K562 (cell line): ENCODE results near the gene LRRC43. TPM values are rescaled to one million over a fixed set of nuclear protein-coding genes. Genes with fewer than 3 reads are reported as not detected.

Source experiments
- BACH1 ChIP-seq: fragments of 200-800 bp; sonication (Bioruptor generic); IDR thresholded peaks from 2 replicates; pipeline ENCODE4 v1.6.1; 2016; ENCODE audit warnings: missing genetic modification characterization, missing compliant biosample characterization
- BRCA1 ChIP-seq, 2 experiments: fragments of 450-650 bp in 1 of 2; sonication (generic) in 1 of 2; formaldehyde crosslinking in 1 of 2; IDR thresholded peaks; 2 replicates each; pipeline versions ENCODE4 v1.5.0 to v1.6.1; 2017 to 2020; ENCODE audit warnings: mild to moderate bottlenecking in 1 of 2, missing genetic modification reagents in 1 of 2
- CBX5 ChIP-seq: IDR thresholded peaks from 2 replicates; pipeline ENCODE4 v1.6.1; 2014; ENCODE audit warnings: low read depth, borderline replicate concordance
- ESRRA ChIP-seq: fragments of 450-650 bp; IDR thresholded peaks from 2 replicates; pipeline ENCODE4 v1.6.1; 2014; ENCODE audit warnings: low read depth, mild to moderate bottlenecking, moderate library complexity, borderline replicate concordance
- ETV5 ChIP-seq: sonication (generic); formaldehyde crosslinking; IDR thresholded peaks from 2 replicates; pipeline ENCODE4 v1.4.0; 2020; ENCODE audit warnings: low read depth, mild to moderate bottlenecking, missing genetic modification reagents
- FOXM1 ChIP-seq, 2 experiments: fragments of 450-650 bp in 1 of 2; sonication (generic) in 1 of 2; formaldehyde crosslinking in 1 of 2; IDR thresholded peaks; 2 replicates each; pipeline versions ENCODE4 v1.6.1 to v1.9.0; 2017 to 2022; ENCODE audit warnings: low read depth in 2 of 2, mild to moderate bottlenecking in 2 of 2, missing genetic modification reagents in 1 of 2, moderate library complexity in 1 of 2
- GATAD2A ChIP-seq: fragments of 450-650 bp; IDR thresholded peaks from 2 replicates; pipeline ENCODE4 v1.6.1; 2017
- GTF2A2 ChIP-seq: IDR thresholded peaks from 2 replicates; pipeline ENCODE4 v1.6.1; 2016; ENCODE audit warnings: mild to moderate bottlenecking, missing genetic modification characterization, missing compliant biosample characterization
- HES1 ChIP-seq: fragments of 450-650 bp; IDR thresholded peaks from 2 replicates; pipeline ENCODE4 v1.6.1; 2016; ENCODE audit warnings: low read depth, mild to moderate bottlenecking, moderate library complexity
- HMBOX1 ChIP-seq: sonication (generic); IDR thresholded peaks from 2 replicates; pipeline ENCODE4 v1.6.1; 2016
- IRF9 ChIP-seq: fragments of 450-650 bp; IDR thresholded peaks from 2 replicates; pipeline ENCODE4 v1.6.1; 2016; ENCODE audit warnings: missing biosample characterization, missing genetic modification characterization
- KDM1A ChIP-seq, 2 experiments: fragments of 450-650 bp; IDR thresholded peaks; 2 replicates each; pipeline ENCODE4 v1.6.1; 2016; ENCODE audit warnings: mild to moderate bottlenecking in 2 of 2
- MITF ChIP-seq: IDR thresholded peaks from 2 replicates; pipeline ENCODE4 v1.6.1; 2014; ENCODE audit warnings: antibody characterized with exemption
- NCOA2 ChIP-seq, 2 experiments: fragments of 450-650 bp; IDR thresholded peaks; 2 replicates each; pipeline ENCODE4 v1.6.1; 2018; ENCODE audit warnings: mild to moderate bottlenecking in 2 of 2, moderate library complexity in 1 of 2; ENCODE audit not compliant: partially characterized antibody in 2 of 2
- NCOR1 ChIP-seq: fragments of 450-650 bp; IDR thresholded peaks from 2 replicates; pipeline ENCODE4 v1.6.1; 2016; ENCODE audit warnings: mild to moderate bottlenecking, moderate library complexity
- NFIC ChIP-seq: fragments of 450-650 bp; IDR thresholded peaks from 2 replicates; pipeline ENCODE4 v1.6.1; 2017; ENCODE audit warnings: mild to moderate bottlenecking, inconsistent platforms
- PHF20 ChIP-seq: fragments of 450-650 bp; IDR thresholded peaks from 2 replicates; pipeline ENCODE4 v1.6.1; 2018; ENCODE audit not compliant: partially characterized antibody
- PML ChIP-seq: IDR thresholded peaks from 2 replicates; pipeline ENCODE4 v1.6.1; 2012; ENCODE audit warnings: low read length, inconsistent platforms
- SMARCB1 ChIP-seq: IDR thresholded peaks from 2 replicates; pipeline ENCODE4 v1.6.1; 2011; ENCODE audit warnings: improper control_type of control experiment, low read depth; ENCODE audit not compliant: insufficient read length
- SPI1 ChIP-seq: IDR thresholded peaks from 2 replicates; pipeline ENCODE4 v1.6.1; 2011; ENCODE audit warnings: low read depth, low read length, control low read depth, borderline replicate concordance
- SRSF7 ChIP-seq: fragments of 200-400 bp; formaldehyde crosslinking; optimal IDR thresholded peaks from 2 replicates; pipeline ENCODE3; 2017; ENCODE audit warnings: mild to moderate bottlenecking, low read depth, low read length
- TAL1 ChIP-seq: fragments of 450-650 bp; IDR thresholded peaks from 2 replicates; pipeline ENCODE4 v1.6.1; 2016; ENCODE audit warnings: mild to moderate bottlenecking
- TEAD4 ChIP-seq, 2 experiments: sonication (generic) in 1 of 2; formaldehyde crosslinking in 1 of 2; IDR thresholded peaks; 2 replicates each; pipeline versions ENCODE4 v1.6.1 to v1.8.0; 2012 to 2022; ENCODE audit warnings: borderline replicate concordance in 1 of 2, inconsistent platforms in 1 of 2, low read length in 1 of 2, mild to moderate bottlenecking in 1 of 2, missing genetic modification reagents in 1 of 2
- ZNF140 ChIP-seq: fragments of 250-450 bp; sonication (Bioruptor Pico); IDR thresholded peaks from 2 replicates; pipeline ENCODE4 v1.8.0; 2021; ENCODE audit warnings: moderate library complexity, mild to moderate bottlenecking, inconsistent platforms
- ZNF212 ChIP-seq: fragments of 450-650 bp; formaldehyde crosslinking; IDR thresholded peaks from 2 replicates; pipeline ENCODE4 v1.4.0; 2020; ENCODE audit warnings: mild to moderate bottlenecking
- ZNF589 ChIP-seq: fragments of 200-800 bp; sonication (Bioruptor generic); IDR thresholded peaks from 2 replicates; pipeline ENCODE4 v1.6.1; 2016; ENCODE audit warnings: low read depth, missing genetic modification characterization, missing compliant biosample characterization
- ZNF766 ChIP-seq: fragments of 200-800 bp; sonication (Bioruptor generic); conservative IDR thresholded peaks from 2 replicates; pipeline ENCODE4 v1.6.1; 2016; ENCODE audit warnings: missing genetic modification characterization, missing compliant biosample characterization
- polyA plus RNA-seq, 8 experiments: library from polyadenylated mRNA; depleted of rRNA in 4 of 8; stranded (reverse) in 5 of 8; unstranded in 3 of 8; fragments of >200 nt; fragmentation: Nextera tagmentation in 2 of 8; fragmentation: Illumina TruSeq in 1 of 8; extraction: Ambion mirVana in 2 of 8; extraction: Trizol in 1 of 8; gene quantifications; 2 replicates each; pipeline versions ENCODE4 v1.2.1 to v1.2.3, GENCODE V29; 2011 to 2014; ENCODE audit warnings: inconsistent platforms in 1 of 8, missing spikeins in 1 of 8
- total RNA-seq, 7 experiments: library from RNA; depleted of rRNA in 6 of 7; stranded (reverse); fragments of >200 nt in 6 of 7; fragmentation: Illumina TruSeq in 2 of 7; extraction: Trizol in 2 of 7; gene quantifications; 2 replicates each; pipeline versions ENCODE4 v1.2.1 to v1.2.3, GENCODE V29; 2011 to 2021; ENCODE audit warnings: low replicate concordance in 1 of 7

LRRC43 gene
- total and polyA plus RNA-seq, 9 of the 15 experiments (the other 6 are each of a cell fraction or from before 2014, with no cell fraction given) = 0.19 TPM; not detected in 8

DNA sequence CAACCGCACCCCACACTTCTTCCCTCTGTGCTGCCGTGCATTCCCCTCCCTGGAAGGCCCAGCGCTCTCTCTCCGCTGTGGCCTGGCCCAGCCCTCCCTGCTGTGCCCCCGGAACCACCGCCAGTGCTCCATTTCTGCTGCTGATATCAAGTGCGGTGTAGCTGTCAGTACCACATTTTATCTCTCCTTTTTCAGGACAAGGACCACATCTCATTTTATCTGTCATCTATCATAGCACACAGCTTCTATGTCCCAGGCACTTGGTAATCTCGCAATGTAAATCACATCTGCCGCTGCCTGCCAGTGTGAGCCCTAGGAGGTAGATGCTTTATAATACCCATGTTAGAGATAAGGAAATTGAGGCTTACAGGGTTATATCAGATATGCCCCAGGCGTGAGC lies 27.2 kb upstream of the LRRC43 start (continued):
- TF ChIP-seq TEAD4 (IDR thresholded peaks at IDR 0.05; ENCODE audit: low read length) = peak; percentile 91
- no peak for TF ChIP-seq TEAD4 (CRISPR knock-in tag; IDR thresholded peaks at IDR 0.05; ENCODE audit: borderline replicate concordance)
- peak; percentile 64 to 66; a peak in 3 of 4 replicates for TF ChIP-seq KDM1A (IDR thresholded peaks at IDR 0.05)
- no peak for TF ChIP-seq HMBOX1
- TF ChIP-seq SRSF7 = no peak
- TF ChIP-seq GTF2A2 (tag) = no peak
- TF ChIP-seq NFIC = peak; percentile 21; the same call in 1 of the 2 replicates
- no peak for TF ChIP-seq BRCA1 (IDR thresholded peaks at IDR 0.05)
- TF ChIP-seq BRCA1 (CRISPR knock-in tag; IDR thresholded peaks at IDR 0.05) = no peak
- no peak for TF ChIP-seq PHF20
- no peak for TF ChIP-seq GATAD2A
- no peak for TF ChIP-seq SPI1
- TF ChIP-seq ZNF212 (CRISPR knock-in tag) = no peak
- peak; percentile 45; the same call in 1 of the 2 replicates for TF ChIP-seq FOXM1 (IDR thresholded peaks at IDR 0.05; ENCODE audit: low read depth)
- no peak for TF ChIP-seq FOXM1 (CRISPR knock-in tag; IDR thresholded peaks at IDR 0.05; ENCODE audit: low read depth)
- no peak for TF ChIP-seq SMARCB1
- no peak for TF ChIP-seq MITF
- TF ChIP-seq IRF9 (tag) = no peak
- peak; percentile 73 for TF ChIP-seq NCOR1
- TF ChIP-seq ZNF766 = peak; percentile 52; the same call in 1 of the 2 replicates
- peak; percentile 73; the same call in 1 of the 2 replicates for TF ChIP-seq PML
- TF ChIP-seq ESRRA = peak; percentile 27; the same call in 1 of the 2 replicates
- TF ChIP-seq BACH1 (tag) = no peak
- TF ChIP-seq ZNF589 (CRISPR knock-in tag) = no peak
- TF ChIP-seq HES1 = peak; percentile 46; the same call in 1 of the 2 replicates
- TF ChIP-seq NCOA2 (IDR thresholded peaks at IDR 0.05; ENCODE audit: partially characterized antibody in 2 of 2) = no peak
- TF ChIP-seq CBX5 = no peak
- TF ChIP-seq ZNF140 (CRISPR knock-in tag) = no peak
- TF ChIP-seq ETV5 (CRISPR knock-in tag) = no peak
- peak; percentile 72 for TF ChIP-seq TAL1
